Measurements from ENCODE around the gene NRXN3. TPM values are rescaled to one million over a fixed set of nuclear protein-coding genes. Genes with fewer than 3 reads are reported as not detected.

The NRXN3 gene
- total RNA-seq, 3 donors from 2014 or later: 2.1 to 27.3 (median 2.6) TPM

GRCh38 chr14:79166171-79166570, 996.0 kb downstream of the NRXN3 start:
- Histone ChIP-seq H3K4me3 (no peak overlapping the region), H3K9me3 (no peaks in the 10 kb centered on the region), H3K4me1 (ENCODE audit: low read depth) (no peaks in the 10 kb centered on the region), H3K36me3 (ENCODE audit: low read depth) (no peaks in the 10 kb centered on the region)
- DNase-seq: no peak
- intact Hi-C loops (cut with DNase I, micrococcal nuclease): no loop called here
- no peak for TF ChIP-seq CTCF (IDR thresholded peaks at IDR 0.05)
- ATAC-seq: no peak

- no peaks in the 10 kb centered on the region for H3K36me3 ChIP-seq (ENCODE audit: low read depth)
- H3K9me3 ChIP-seq: no peaks in the 10 kb centered on the region
- ATAC-seq: no peak
- no peak for TF ChIP-seq CTCF (IDR thresholded peaks at IDR 0.05)
- no peak for DNase-seq
- no peaks in the 10 kb centered on the region for H3K4me1 ChIP-seq (ENCODE audit: low read depth)
- H3K4me3 ChIP-seq: no peak overlapping the region
- intact Hi-C loops (cut with DNase I, micrococcal nuclease): no loop called here
Observed at GRCh38 chr14:79167957-79168356, 997.8 kb downstream of the NRXN3 start.

- no peaks in the 10 kb centered on the region for H3K4me1 ChIP-seq (ENCODE audit: low read depth)
- DNase-seq: no peak
- TF ChIP-seq CTCF (IDR thresholded peaks at IDR 0.05): no peak
- no peak for ATAC-seq
- H3K4me3 ChIP-seq: no peak overlapping the region
- no peaks in the 10 kb centered on the region for H3K36me3 ChIP-seq (ENCODE audit: low read depth)
- intact Hi-C loops (cut with DNase I, micrococcal nuclease): no loop called here
- no peaks in the 10 kb centered on the region for H3K9me3 ChIP-seq
Observed at GRCh38 chr14:79175671-79176070, 1005.5 kb downstream of the NRXN3 start.

GRCh38 chr14:79177106-79177505, 1006.9 kb downstream of the NRXN3 start:
- H3K4me1 ChIP-seq (ENCODE audit: low read depth): no peaks in the 10 kb centered on the region
- DNase-seq (no peak), ATAC-seq (no peak)
- no peaks in the 10 kb centered on the region for H3K9me3 ChIP-seq
- TF ChIP-seq CTCF (IDR thresholded peaks at IDR 0.05): no peak
- H3K4me3 ChIP-seq: no peak overlapping the region
- intact Hi-C loops (cut with DNase I, micrococcal nuclease): no loop called here
- H3K36me3 ChIP-seq (ENCODE audit: low read depth): no peaks in the 10 kb centered on the region

- Histone ChIP-seq H3K4me1 (ENCODE audit: low read depth) (no peaks in the 10 kb centered on the region), H3K36me3 (ENCODE audit: low read depth) (no peaks in the 10 kb centered on the region), H3K4me3 (no peak overlapping the region), H3K9me3 (no peaks in the 10 kb centered on the region)
- ATAC-seq (no peak), DNase-seq (no peak)
- TF ChIP-seq CTCF (IDR thresholded peaks at IDR 0.05): no peak
- intact Hi-C loops (cut with DNase I, micrococcal nuclease): no loop called here
Observed at GRCh38 chr14:79178719-79179118, 1008.5 kb downstream of the NRXN3 start.

- no peaks in the 10 kb centered on the region for H3K4me1 ChIP-seq (ENCODE audit: low read depth)
- ATAC-seq: no peak
- DNase-seq: no peak
- intact Hi-C loops (cut with DNase I, micrococcal nuclease): no loop called here
- no peaks in the 10 kb centered on the region for H3K9me3 ChIP-seq
- H3K4me3 ChIP-seq: no peak overlapping the region
- H3K36me3 ChIP-seq (ENCODE audit: low read depth): no peaks in the 10 kb centered on the region
- no peak for TF ChIP-seq CTCF (IDR thresholded peaks at IDR 0.05)
Observed at GRCh38 chr14:79179985-79180384, 1009.8 kb downstream of the NRXN3 start.
